Small intestine (tissue), 7 donors: Measurements from ENCODE around the gene CCDC34. TPM values are rescaled to one million over a fixed set of nuclear protein-coding genes. Genes with fewer than 3 reads are reported as not detected.

Experiments used
- DNase-seq, 2 donors: peaks; one replicate each; pipeline versions ENCODE4 v3.0.0 to v3.0.0-alpha.2; 2013
- FAIRE-seq: peaks from 2 replicates; lab custom pipeline; 2012; peaks lifted over from hg19 to GRCh38; lab: Jason Lieb, UNC
- H3K27ac ChIP-seq, 3 donors: one replicate each; pipeline ENCODE4 v1.5.1; 2013; ENCODE audit warnings: low read length in 2 of 3, mild to moderate bottlenecking in 2 of 3, control low read depth in 1 of 3, inconsistent platforms in 1 of 3, low read depth in 1 of 3, moderate library complexity in 1 of 3
- H3K27me3 ChIP-seq, 3 donors: one replicate each; pipeline ENCODE4 v1.6.1; 2013; ENCODE audit warnings: low read length in 3 of 3, inconsistent platforms in 1 of 3; ENCODE audit not compliant: control insufficient read depth in 3 of 3, insufficient read depth in 3 of 3
- H3K36me3 ChIP-seq, 3 donors: one replicate each; pipeline ENCODE4 v1.6.1; 2013; ENCODE audit warnings: low read length in 3 of 3, inconsistent platforms in 1 of 3, low read depth in 1 of 3, mild to moderate bottlenecking in 1 of 3, moderate library complexity in 1 of 3; ENCODE audit not compliant: control insufficient read depth in 3 of 3, insufficient read depth in 2 of 3
- H3K4me1 ChIP-seq, 3 donors: one replicate each; pipeline ENCODE4 v1.6.1; 2013; ENCODE audit warnings: low read length in 2 of 3, inconsistent platforms in 1 of 3, low read depth in 1 of 3, mild to moderate bottlenecking in 1 of 3, moderate library complexity in 1 of 3; ENCODE audit not compliant: control insufficient read depth in 3 of 3, insufficient read depth in 2 of 3
- H3K4me3 ChIP-seq, 3 donors: one replicate each; pipeline ENCODE4 v1.5.1; 2013; ENCODE audit warnings: low read length in 3 of 3, control low read depth in 1 of 3, inconsistent platforms in 1 of 3, low read depth in 1 of 3, mild to moderate bottlenecking in 1 of 3, moderate library complexity in 1 of 3
- H3K9me3 ChIP-seq, 2 donors: one replicate each; pipeline ENCODE4 v1.6.1; 2013; ENCODE audit warnings: low read depth in 1 of 2, low read length in 1 of 2; ENCODE audit not compliant: control insufficient read depth in 2 of 2, insufficient read depth in 1 of 2
- WGBS, 3 donors: extraction: QIAGEN DNeasy Blood & Tissue Kit; methylation state at CpG; one replicate each; pipeline ENCODE4 v1.1.7; 2013; 5-methylcytosine and 5-hydroxymethylcytosine counted together
- polyA plus RNA-seq, 4 donors: library from polyadenylated mRNA; stranded (reverse) in 3 of 4; unstranded in 1 of 4; fragments of 200-250 nt in 3 of 4; fragments of 120-200 nt in 1 of 4; gene quantifications; one replicate each; pipeline versions ENCODE4 v1.2.1 to v1.2.3, GENCODE V29; 2013
- donor health status: healthy with polysubstance abuse.
- donor health status: control.
- donor health status: control.
- donor health status: Bipolar disorder and iron deficiency.
- donor health status: healthy.

The CCDC34 gene
- polyA plus RNA-seq, 4 donors, result 6.2 to 32.6 (median 11.9) TPM

DNA sequence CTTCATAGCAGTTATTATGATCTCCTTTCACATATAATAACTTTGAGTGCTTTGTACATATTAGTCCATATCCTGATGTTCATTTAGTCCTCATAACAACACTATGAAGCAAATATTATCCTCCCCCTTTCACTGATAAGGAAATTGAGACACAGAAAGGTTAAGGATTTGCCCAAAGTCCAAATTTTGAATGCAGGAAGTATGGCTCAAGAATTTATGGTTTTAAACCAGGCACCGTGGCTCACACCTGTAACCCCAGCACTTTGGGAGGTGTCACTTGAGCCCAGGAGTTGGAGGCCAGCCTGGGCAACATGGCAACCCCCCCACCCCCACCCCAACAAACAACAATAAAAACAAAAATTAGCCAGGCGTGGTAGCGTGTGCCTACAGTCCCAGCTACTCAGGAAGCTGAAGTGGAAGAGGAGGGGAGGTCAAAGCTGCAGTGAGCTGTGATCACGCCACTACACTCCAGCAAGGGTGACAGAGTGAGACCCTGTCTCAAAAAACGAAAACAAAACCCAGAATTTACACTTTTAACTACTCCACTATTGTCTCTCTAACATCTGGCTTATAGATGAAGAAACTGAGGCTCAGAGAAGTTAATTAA lies 8.6 kb downstream of the CCDC34 start:
- WGBS, 3 donors, result 25 to 59% (median 44%) methylated on average over 5 of the region's 5 CpGs
- no peak for FAIRE-seq
- Histone ChIP-seq H3K4me1 (peaks cover 0 to 19% (median 5%) of the 10 kb centered on the region in 3 donors), H3K27me3 (no peaks in the 10 kb centered on the region), H3K36me3 (peaks cover 0 to 4% (median 0%) of the 10 kb centered on the region in 3 donors), H3K9me3 (no peaks in the 10 kb centered on the region), H3K27ac (peak overlapping the region in 1 of 3 donors; percentile 45), H3K4me3 (no peak overlapping the region)
- peak; percentile 50 to 76 for DNase-seq

DNA sequence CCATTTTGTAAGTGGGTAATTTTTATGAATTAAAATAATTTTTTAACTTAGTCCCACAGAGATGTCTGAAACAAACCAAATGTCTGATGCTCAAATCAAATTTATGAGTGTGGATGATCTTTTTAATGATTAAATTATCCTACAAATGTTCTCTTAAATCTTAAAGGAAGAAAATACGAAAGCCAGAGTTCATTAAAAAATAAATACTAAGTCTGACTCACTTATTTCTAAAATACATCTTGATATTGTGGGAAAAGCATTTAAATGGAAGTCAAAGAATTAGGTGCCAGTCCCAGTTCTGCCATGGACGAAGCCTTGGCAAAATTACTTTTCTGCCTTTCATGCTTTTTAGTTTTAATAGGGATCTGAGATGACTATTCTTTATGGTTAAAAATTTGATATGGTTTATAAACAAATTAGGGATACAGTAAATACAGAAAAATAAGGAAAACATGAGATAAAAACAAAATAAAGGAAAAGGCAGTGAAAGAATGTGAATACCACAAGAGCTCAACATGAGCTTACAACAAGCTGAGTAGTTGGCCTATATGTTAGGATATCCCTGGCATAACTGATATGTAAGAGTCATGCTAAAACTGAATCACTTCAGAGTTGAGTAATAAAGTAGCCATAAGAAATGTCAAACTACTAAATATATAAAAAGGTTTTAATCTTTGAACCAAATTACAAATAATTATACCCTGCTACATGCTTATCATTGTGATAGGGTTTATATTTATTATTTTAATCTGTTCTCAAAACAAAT lies 9.2 kb downstream of the CCDC34 start:
- Histone ChIP-seq H3K27ac (peak overlapping the region in 1 of 3 donors; percentile 45), H3K36me3 (peaks cover 0 to 4% (median 0%) of the 10 kb centered on the region in 3 donors), H3K27me3 (no peaks in the 10 kb centered on the region), H3K9me3 (no peaks in the 10 kb centered on the region), H3K4me1 (peaks cover 0 to 19% (median 5%) of the 10 kb centered on the region in 3 donors), H3K4me3 (no peak overlapping the region)
- DNase-seq, result no peak
- 86 to 93% (median 92%) methylated on average over 2 of the region's 2 CpGs for WGBS, 3 donors
- FAIRE-seq, result no peak

DNA sequence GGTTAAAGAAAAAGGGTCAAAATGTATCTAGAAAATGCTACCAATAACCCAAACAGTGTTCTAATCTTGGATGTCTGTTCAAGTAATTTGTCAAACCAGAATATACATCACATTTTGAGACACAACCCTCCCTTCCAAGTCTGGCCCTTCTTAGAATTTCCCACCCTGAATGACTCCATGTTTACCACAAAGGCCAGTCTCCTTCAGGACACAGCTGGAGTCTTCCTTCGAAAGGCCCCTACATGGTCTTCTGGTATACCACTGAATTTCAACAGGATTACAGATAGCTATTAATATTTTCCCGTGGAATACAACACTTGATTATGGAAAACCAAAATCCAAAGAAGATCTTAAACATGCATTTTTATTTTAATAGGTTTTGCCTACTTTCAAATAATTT lies 10.2 kb downstream of the CCDC34 start:
- H3K27me3 ChIP-seq, result no peaks in the 10 kb centered on the region
- H3K4me1 ChIP-seq, result peaks cover 0 to 22% (median 7%) of the 10 kb centered on the region in 3 donors
- H3K4me3 ChIP-seq, result no peak overlapping the region
- DNase-seq, result no peak
- no peak overlapping the region for H3K27ac ChIP-seq
- H3K36me3 ChIP-seq, result peaks cover 0 to 4% (median 0%) of the 10 kb centered on the region in 3 donors
- FAIRE-seq, result no peak
- WGBS, 3 donors, result 84 to 95% (median 86%) methylated on average over 2 of the region's 2 CpGs
- H3K9me3 ChIP-seq, result no peaks in the 10 kb centered on the region

GRCh38 chr11:27350511-27350910 lies 12.5 kb downstream of the CCDC34 start:
- H3K4me1 ChIP-seq, result peaks cover 0 to 24% (median 9%) of the 10 kb centered on the region in 3 donors
- peaks cover 0 to 4% (median 0%) of the 10 kb centered on the region in 3 donors for H3K36me3 ChIP-seq
- H3K27ac ChIP-seq, result no peak overlapping the region
- no peak for FAIRE-seq
- H3K9me3 ChIP-seq, result no peaks in the 10 kb centered on the region
- no peak for DNase-seq
- no peaks in the 10 kb centered on the region for H3K27me3 ChIP-seq
- no peak overlapping the region for H3K4me3 ChIP-seq

GRCh38 chr11:27349919-27350318 lies 13.1 kb downstream of the CCDC34 start:
- DNase-seq (peak in 1 of 2 donors; percentile 51), FAIRE-seq (no peak)
- no peak overlapping the region for H3K4me3 ChIP-seq
- H3K27me3 ChIP-seq, result no peaks in the 10 kb centered on the region
- H3K36me3 ChIP-seq, result peaks cover 0 to 4% (median 0%) of the 10 kb centered on the region in 3 donors
- H3K4me1 ChIP-seq, result peaks cover 0 to 23% (median 9%) of the 10 kb centered on the region in 3 donors
- H3K27ac ChIP-seq, result peak overlapping the region in 1 of 3 donors; percentile 34
- H3K9me3 ChIP-seq, result no peaks in the 10 kb centered on the region
- WGBS, 3 donors, result 77 to 87% (median 82%) methylated on average over 2 of the region's 2 CpGs

DNA sequence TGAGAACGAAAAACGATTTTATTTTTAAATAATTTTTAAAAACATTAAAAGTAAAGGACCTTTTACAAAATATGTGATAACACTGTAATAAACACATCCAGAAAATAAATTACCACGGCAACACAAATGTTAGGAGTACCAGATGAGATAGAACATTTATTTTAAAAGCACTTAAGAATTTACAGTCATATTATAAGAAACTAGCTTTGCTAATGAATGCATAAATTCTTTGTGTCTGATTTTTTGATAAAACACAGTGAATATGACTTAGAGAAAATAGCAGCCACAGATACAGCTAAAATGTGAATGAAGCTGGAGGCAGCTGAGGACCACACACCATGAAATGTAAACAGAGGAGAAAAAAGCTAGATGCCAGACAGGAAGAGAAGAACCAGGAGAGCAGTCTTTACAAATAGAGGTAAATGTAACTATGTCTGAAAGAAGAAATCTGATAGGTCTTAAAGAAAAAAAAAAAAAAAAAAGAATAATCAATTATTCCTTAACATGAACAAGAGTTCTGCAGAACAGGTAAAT lies 14.6 kb downstream of the CCDC34 start:
- Histone ChIP-seq H3K36me3 (peaks cover 0 to 4% (median 0%) of the 10 kb centered on the region in 3 donors), H3K9me3 (no peaks in the 10 kb centered on the region), H3K27ac (no peak overlapping the region), H3K27me3 (no peaks in the 10 kb centered on the region), H3K4me3 (no peak overlapping the region), H3K4me1 (peaks cover 0 to 10% (median 7%) of the 10 kb centered on the region in 3 donors)
- 27 to 34% (median 31%) methylated on average over 3 of the region's 3 CpGs for WGBS, 3 donors
- FAIRE-seq (no peak), DNase-seq (no peak)

- FAIRE-seq, result no peak
- peaks cover 0 to 4% (median 0%) of the 10 kb centered on the region in 3 donors for H3K36me3 ChIP-seq
- DNase-seq, result no peak
- no peaks in the 10 kb centered on the region for H3K27me3 ChIP-seq
- peaks cover 0 to 10% (median 7%) of the 10 kb centered on the region in 3 donors for H3K4me1 ChIP-seq
- WGBS, 3 donors, result 19 to 34% (median 31%) methylated on average over 5 of the region's 5 CpGs
- no peak overlapping the region for H3K4me3 ChIP-seq
- no peaks in the 10 kb centered on the region for H3K9me3 ChIP-seq
- H3K27ac ChIP-seq, result no peak overlapping the region
Observed at GRCh38 chr11:27347359-27348339, 15.4 kb downstream of the CCDC34 start.
